AG09319 (cell line): ENCODE data around the gene TSGA10IP.

ENCODE experiments used
- DNase-seq: peaks from one replicate; pipeline ENCODE4 v3.0.0-alpha.2; 2010; ENCODE audit warnings: low read depth; ENCODE audit errors: extremely low read depth
- TF ChIP-seq, protein P1 (sequence below): IDR thresholded peaks from 2 replicates; pipeline ENCODE4 v1.5.1; 2011; ENCODE audit warnings: low read depth, mild to moderate bottlenecking, inconsistent platforms, low read length, moderate library complexity

TSGA10IP gene

DNA sequence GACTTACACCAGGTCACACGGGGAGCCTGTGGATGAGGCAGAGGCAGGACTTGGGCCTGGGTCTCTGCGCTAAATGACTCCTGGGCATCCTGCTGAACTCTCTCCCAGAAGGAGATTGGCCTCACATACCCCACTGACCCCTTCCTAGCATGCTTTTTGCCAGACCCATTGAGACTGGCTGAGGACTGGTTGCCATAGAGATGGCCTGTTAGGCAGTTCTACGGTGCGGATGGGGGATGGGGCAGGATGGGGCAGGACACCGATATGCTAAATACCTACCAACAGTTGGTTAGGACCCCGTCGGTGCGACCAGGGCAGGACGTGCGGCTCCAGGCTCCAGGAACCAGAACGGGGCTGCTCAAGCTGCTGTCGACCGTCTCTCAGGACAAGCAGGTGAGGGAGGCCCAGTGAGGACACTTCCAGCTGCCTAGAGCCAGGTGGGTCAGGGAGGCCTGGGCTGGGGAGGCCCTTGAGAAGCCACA is at the start of gene TSGA10IP:
TSS of gene TSGA10IP (plus strand) at position 51 of the 482 bp plus-strand sequence. CDS start at position 247, 196 bp downstream.
- TF ChIP-seq, protein P1, sequence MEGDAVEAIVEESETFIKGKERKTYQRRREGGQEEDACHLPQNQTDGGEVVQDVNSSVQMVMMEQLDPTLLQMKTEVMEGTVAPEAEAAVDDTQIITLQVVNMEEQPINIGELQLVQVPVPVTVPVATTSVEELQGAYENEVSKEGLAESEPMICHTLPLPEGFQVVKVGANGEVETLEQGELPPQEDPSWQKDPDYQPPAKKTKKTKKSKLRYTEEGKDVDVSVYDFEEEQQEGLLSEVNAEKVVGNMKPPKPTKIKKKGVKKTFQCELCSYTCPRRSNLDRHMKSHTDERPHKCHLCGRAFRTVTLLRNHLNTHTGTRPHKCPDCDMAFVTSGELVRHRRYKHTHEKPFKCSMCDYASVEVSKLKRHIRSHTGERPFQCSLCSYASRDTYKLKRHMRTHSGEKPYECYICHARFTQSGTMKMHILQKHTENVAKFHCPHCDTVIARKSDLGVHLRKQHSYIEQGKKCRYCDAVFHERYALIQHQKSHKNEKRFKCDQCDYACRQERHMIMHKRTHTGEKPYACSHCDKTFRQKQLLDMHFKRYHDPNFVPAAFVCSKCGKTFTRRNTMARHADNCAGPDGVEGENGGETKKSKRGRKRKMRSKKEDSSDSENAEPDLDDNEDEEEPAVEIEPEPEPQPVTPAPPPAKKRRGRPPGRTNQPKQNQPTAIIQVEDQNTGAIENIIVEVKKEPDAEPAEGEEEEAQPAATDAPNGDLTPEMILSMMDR: no peak
- DNase-seq: no peak

DNA sequence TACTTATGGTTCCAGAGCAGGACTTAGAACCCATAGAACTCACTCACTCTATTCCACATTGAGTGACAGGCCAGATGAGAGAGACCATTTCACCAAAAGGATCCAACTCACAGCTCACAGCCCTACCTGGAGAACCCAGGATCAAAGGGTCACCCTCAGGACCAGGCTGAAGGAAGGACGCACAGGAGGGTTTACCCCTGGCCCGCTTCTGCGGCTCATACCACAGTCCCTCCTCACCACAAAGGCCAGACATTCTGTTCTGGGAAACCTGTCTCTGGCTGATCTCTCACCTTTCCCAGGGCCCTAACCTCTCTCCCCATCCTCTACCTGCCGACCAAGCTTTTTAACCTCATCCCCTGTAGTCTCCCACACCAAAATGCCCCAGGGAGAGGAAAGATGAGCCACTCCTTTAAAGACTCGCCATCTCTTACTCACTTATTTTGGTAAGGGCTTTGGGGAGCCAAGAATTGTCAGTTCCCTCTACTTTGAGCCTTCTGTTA is 49.7 kb upstream of the TSGA10IP start:
- TF ChIP-seq, protein P1: no peak
- DNase-seq: no peak

DNA sequence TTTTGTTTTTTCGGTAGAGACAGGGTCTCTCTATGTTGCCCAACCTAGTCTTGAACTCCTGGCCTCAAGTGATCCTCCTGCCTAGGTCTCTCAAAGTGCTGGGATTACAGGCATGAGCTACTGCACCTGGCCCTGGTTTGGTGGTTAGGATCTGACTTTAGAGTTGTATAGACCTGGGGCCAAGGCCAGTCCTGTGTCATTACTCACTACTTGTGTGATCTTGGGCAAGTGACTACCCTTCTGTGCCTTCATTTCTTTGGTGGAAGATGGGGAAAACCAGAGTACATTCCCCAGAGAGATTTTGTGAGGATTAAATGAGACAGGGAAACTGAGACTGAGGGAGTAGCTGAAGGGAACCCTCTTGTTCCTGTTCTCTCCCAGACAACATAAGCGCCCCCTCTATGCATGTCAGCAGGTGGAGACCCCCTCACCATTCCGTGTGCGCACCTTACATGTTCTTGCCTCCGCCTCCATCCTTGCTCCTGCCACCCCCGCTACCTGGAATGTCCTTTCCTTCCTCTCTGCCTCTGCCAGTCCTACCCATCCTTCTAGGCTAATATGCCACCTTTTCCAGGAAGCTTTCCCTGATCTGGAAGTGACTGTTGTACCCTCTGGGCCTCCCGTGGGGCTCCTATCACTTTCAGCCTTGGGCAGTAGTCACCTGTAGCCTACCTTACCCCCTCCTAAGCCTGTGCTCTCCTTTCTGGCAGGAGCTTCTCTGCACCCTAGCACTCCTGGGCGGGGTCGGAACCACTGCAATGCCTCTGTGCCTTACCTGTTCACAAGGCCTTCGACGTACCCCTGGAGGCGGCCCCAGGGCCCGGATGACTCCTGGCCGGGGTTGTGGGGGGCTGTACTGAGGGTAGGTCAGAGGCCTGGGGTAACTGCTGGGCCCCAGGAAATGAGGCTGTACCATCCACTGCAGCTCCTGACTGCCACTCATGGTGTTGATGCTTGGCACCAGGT is 49.0 kb upstream of the TSGA10IP start:
- TF ChIP-seq, protein P1: no peak
- no peak for DNase-seq

DNA sequence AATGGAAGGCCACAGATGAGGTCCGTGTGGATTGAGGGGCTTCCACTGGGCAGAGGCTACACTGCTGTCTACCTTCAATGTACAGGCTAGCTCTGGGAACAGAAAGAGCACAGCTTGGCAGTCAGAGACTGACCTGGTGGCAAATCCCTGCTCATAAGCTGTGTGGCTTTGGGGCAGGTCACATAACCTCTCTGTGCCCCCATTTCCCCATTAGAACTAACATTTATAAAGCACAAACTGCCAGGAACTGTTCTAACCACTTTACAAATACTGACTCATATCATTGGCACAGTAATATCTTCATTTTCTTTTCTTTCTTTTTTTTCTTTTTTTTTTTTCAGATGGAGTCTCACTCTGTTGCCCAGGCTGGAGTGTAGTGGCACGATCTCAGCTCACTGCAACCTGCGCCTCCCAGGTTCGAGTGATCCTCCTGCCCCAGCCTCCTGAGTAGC is 48.2 kb upstream of the TSGA10IP start:
- TF ChIP-seq, protein P1: no peak

DNA sequence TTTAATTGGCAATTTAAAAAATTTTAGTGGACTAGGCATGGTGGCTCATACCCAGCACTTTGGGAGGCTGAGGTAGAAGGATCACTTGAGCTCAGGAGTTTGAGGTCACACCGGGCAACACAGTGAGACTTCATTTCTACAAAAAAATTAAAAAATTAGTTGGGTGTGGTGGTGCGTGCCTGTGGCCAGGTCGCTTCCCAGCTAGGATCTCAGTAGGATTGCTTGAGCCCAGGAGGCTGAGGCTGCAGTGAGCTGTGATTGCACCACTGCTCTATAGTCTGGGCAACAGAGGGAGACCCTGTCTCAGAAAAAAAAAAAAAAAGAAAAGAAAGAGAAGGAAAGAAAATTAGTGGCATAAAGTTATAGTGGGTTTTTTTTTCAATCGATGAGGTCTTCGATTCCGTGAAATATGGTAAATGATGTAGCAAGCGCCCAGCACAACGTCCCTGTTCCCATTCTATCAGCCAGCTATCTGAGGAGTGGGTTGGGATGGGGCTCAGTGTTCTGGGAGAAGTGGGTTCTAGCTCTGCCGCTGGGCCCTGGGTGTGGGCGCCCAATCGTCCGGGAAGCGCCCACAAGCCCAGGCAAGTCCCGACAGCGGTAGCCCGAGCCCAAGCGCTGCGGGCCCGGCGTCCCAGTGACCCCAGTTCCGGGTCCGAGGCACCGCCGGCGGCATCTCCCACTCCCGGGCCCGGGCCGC is 46.5 kb upstream of the TSGA10IP start:
- no peak for DNase-seq
- TF ChIP-seq, protein P1: no peak

More for the DNA sequence above, 48.2 kb upstream of the TSGA10IP start:
- no peak for DNase-seq

DNA sequence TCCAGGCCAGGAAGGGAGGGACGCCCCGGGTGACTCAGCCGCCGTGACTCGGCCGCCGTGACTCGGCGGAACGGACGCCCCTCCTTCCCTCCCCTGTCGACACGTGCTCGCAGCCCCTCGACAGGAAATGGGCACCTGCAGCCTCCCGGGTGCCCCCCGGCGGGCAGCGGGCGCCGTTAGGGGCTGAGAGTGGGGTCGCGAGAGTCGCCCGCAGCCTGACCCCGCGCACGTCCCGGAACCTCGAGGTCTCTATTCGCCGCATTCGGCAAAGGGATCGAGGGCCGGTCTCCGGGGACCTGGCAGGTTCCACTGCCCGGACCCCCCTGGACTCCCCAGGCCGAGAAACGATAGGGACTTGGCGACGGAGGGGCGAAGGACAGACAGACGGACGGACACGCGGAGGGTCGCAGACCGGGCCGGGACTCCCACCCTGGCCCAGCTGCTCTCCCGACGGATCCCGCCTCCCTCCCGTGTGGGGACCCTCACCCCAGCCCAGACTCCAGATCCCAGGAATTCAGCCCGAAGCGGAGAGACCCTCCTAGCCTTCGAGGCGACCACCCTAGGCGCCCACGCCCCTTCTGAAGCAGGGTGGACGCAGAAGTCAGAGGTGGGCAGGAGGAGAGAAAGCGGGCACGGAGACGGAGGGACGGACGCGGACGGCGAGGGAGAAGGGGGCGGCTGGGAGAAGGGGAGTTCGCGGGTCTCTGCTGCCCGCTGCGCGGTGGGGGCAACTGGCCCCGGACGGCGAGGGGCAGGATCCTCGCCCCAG is 45.7 kb upstream of the TSGA10IP start:
- TF ChIP-seq, protein P1: no peak; the same call in 1 of the 2 replicates
- DNase-seq: peak; percentile 64
